ENCODE data around the gene PCED1B.
A peak's percentile ranks its signal among the peaks of the same experiment; 100 is the strongest.

Gene PCED1B

DNA sequence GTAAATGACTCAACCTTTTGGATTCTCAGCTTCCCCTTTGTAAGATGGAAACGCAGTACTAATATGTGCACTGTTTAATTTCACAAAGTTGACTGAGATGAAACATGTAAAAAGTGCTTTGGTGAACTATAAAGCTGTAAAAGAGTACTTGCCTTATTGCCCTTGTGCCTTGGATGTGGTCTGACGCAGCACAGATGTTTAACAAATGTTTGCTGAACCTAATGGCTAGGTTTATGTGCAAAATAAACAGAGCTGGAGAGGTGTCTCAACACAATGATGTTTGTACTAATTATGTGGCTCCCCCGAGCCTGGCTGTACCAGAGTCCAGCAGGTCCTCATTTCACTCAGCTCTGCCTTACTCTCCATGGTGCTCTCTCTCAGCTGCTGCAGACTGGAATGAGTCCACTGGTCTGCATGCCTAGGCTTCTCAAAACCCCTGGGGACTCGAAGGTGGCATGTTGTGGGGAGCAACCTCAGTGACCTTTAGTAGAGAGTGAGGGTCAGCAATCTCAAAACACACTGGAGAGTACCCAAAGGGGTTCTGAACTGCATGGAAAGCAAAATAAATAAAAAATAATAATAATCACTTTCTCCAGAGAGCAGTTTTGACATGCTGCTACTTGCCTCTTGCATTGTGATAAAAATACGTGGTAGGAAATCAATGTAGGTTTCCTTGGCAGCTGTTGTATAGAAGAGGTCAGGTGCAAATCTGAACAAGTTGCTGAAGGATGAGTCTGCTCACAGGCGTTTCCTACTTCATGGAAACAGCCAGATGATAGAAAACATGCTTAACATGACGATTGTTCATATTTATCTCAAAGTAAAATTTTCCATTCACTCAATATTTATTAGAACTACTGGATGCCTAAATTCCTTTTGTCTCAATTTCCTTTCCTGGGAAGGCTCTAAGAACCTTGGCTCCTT lies 8.9 kb downstream of the PCED1B start (continued):
- TF ChIP-seq, protein P1, sequence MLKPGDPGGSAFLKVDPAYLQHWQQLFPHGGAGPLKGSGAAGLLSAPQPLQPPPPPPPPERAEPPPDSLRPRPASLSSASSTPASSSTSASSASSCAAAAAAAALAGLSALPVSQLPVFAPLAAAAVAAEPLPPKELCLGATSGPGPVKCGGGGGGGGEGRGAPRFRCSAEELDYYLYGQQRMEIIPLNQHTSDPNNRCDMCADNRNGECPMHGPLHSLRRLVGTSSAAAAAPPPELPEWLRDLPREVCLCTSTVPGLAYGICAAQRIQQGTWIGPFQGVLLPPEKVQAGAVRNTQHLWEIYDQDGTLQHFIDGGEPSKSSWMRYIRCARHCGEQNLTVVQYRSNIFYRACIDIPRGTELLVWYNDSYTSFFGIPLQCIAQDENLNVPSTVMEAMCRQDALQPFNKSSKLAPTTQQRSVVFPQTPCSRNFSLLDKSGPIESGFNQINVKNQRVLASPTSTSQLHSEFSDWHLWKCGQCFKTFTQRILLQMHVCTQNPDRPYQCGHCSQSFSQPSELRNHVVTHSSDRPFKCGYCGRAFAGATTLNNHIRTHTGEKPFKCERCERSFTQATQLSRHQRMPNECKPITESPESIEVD (tag by site-specific recombination; IDR thresholded peaks at IDR 0.05) = peak; percentile 79
- TF ChIP-seq ZNF2 (tag by site-specific recombination; IDR thresholded peaks at IDR 0.05) (0 out of 2 replicates have a peak, but pooled peaks have one; percentile 57), ZBTB17 (tag by site-specific recombination; IDR thresholded peaks at IDR 0.05) (0 out of 2 replicates have a peak, but pooled peaks have one; percentile 20), ZNF843 (tag by site-specific recombination; IDR thresholded peaks at IDR 0.05) (peak; percentile 42; the same call in 1 of the 2 replicates)
- TF ChIP-seq, protein P2, sequence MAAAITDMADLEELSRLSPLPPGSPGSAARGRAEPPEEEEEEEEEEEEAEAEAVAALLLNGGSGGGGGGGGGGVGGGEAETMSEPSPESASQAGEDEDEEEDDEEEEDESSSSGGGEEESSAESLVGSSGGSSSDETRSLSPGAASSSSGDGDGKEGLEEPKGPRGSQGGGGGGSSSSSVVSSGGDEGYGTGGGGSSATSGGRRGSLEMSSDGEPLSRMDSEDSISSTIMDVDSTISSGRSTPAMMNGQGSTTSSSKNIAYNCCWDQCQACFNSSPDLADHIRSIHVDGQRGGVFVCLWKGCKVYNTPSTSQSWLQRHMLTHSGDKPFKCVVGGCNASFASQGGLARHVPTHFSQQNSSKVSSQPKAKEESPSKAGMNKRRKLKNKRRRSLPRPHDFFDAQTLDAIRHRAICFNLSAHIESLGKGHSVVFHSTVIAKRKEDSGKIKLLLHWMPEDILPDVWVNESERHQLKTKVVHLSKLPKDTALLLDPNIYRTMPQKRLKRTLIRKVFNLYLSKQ (tag by site-specific recombination; IDR thresholded peaks at IDR 0.05; ENCODE audit: borderline replicate concordance) = no peak

DNA sequence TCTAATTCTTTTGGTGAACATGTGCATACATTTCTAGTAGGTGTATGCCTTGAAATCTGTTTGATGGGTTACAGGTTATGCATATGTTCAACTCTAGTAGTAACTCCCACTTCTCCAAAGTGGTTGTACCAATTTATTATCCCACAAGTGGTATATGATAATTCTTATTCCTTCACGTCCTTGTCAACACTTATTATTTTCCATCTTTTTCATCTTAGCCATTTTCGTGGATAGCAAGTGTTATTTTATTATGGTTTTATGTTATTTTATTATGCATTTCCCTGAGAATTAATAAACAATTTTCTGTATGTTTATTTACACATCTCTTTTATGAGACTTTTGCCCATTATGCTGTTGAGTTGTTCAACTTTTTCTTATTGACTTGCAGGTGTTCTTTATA lies 11.6 kb downstream of the PCED1B start:
- Histone ChIP-seq H3K9me3 (ENCODE audit: control insufficient read depth, insufficient read depth, low read depth, low read length) (no peaks in the 10 kb centered on the region), H3K4me1 (ENCODE audit: control insufficient read depth, insufficient read depth, low read length) (peaks cover 11% of the 10 kb centered on the region), H3K4me3 (ENCODE audit: low read depth, low read length) (no peak overlapping the region), H3K27ac (ENCODE audit: extremely low read depth, low read depth, low read length) (no peak overlapping the region), H3K36me3 (ENCODE audit: control insufficient read depth in 2 of 2, insufficient read depth in 1 of 2, low read length in 2 of 2) (no peaks in the 10 kb centered on the region)
- CTCF ChIA-PET = no interaction called here
- TF ChIP-seq, protein P3, sequence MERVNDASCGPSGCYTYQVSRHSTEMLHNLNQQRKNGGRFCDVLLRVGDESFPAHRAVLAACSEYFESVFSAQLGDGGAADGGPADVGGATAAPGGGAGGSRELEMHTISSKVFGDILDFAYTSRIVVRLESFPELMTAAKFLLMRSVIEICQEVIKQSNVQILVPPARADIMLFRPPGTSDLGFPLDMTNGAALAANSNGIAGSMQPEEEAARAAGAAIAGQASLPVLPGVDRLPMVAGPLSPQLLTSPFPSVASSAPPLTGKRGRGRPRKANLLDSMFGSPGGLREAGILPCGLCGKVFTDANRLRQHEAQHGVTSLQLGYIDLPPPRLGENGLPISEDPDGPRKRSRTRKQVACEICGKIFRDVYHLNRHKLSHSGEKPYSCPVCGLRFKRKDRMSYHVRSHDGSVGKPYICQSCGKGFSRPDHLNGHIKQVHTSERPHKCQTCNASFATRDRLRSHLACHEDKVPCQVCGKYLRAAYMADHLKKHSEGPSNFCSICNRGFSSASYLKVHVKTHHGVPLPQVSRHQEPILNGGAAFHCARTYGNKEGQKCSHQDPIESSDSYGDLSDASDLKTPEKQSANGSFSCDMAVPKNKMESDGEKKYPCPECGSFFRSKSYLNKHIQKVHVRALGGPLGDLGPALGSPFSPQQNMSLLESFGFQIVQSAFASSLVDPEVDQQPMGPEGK (tag by site-specific recombination; IDR thresholded peaks at IDR 0.05) = no peak
- TF ChIP-seq ZNF248 (tag by site-specific recombination; IDR thresholded peaks at IDR 0.05) (no peak), ZIC2 (tag by site-specific recombination; IDR thresholded peaks at IDR 0.05) (no peak), ZNF155 (tag by site-specific recombination; IDR thresholded peaks at IDR 0.05) (no peak), ZNF350 (tag by site-specific recombination; IDR thresholded peaks at IDR 0.05) (no peak), ZNF121 (tag by site-specific recombination; IDR thresholded peaks at IDR 0.05) (no peak), ZNF544 (tag by site-specific recombination; IDR thresholded peaks at IDR 0.05) (no peak)
- POLR2A ChIA-PET = no interaction called here

DNA sequence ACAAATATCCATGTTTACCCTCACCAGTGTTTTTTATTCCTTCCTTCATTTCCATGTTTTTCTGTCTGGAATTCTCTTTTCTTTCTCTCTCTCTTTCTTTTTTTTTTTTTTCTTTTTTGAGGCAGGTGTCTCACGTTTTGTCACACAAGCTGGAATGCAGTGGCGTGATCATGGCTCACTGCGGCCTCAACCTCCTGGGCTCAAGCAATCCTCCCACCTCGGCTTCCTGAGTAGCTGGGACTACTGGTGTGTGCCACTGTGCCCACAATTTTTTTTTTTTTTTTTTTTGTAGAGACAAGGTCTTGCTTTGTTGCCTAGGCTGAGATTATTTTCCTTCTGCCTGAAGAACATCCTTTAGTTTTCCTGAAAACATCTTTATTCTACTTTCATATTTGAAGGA lies 15.4 kb downstream of the PCED1B start:
- H3K9me3 ChIP-seq (ENCODE audit: control insufficient read depth, insufficient read depth, low read depth, low read length) = no peaks in the 10 kb centered on the region
- CTCF ChIA-PET = interaction anchor here (1.1 kb wide), 1 partner anchor 9 kb away, joined by 5 read pairs; no protein-coding TSS in a partner anchor
- H3K4me1 ChIP-seq (ENCODE audit: control insufficient read depth, insufficient read depth, low read length) = 0 out of 2 replicates have a peak, but pooled peaks cover 3% of the 10 kb centered on the region
- H3K36me3 ChIP-seq (ENCODE audit: control insufficient read depth in 2 of 2, insufficient read depth in 1 of 2, low read length in 2 of 2) = no peaks in the 10 kb centered on the region
- POLR2A ChIA-PET = no interaction called here
- H3K4me3 ChIP-seq (ENCODE audit: low read depth, low read length) = no peak overlapping the region
- H3K27ac ChIP-seq (ENCODE audit: extremely low read depth, low read depth, low read length) = no peak overlapping the region
- TF ChIP-seq ZNF214 (tag by site-specific recombination; IDR thresholded peaks at IDR 0.05; ENCODE audit: borderline replicate concordance) (no peak), ZNF768 (tag by site-specific recombination; IDR thresholded peaks at IDR 0.05) (no peak), REPIN1 (tag by site-specific recombination; IDR thresholded peaks at IDR 0.05; ENCODE audit: low read depth) (no peak), MZF1 (tag by site-specific recombination; IDR thresholded peaks at IDR 0.05; ENCODE audit: borderline replicate concordance) (no peak)
- TF ChIP-seq, protein P4, sequence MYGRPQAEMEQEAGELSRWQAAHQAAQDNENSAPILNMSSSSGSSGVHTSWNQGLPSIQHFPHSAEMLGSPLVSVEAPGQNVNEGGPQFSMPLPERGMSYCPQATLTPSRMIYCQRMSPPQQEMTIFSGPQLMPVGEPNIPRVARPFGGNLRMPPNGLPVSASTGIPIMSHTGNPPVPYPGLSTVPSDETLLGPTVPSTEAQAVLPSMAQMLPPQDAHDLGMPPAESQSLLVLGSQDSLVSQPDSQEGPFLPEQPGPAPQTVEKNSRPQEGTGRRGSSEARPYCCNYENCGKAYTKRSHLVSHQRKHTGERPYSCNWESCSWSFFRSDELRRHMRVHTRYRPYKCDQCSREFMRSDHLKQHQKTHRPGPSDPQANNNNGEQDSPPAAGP (tag by site-specific recombination; IDR thresholded peaks at IDR 0.05) = no peak
- TF ChIP-seq, protein P5, sequence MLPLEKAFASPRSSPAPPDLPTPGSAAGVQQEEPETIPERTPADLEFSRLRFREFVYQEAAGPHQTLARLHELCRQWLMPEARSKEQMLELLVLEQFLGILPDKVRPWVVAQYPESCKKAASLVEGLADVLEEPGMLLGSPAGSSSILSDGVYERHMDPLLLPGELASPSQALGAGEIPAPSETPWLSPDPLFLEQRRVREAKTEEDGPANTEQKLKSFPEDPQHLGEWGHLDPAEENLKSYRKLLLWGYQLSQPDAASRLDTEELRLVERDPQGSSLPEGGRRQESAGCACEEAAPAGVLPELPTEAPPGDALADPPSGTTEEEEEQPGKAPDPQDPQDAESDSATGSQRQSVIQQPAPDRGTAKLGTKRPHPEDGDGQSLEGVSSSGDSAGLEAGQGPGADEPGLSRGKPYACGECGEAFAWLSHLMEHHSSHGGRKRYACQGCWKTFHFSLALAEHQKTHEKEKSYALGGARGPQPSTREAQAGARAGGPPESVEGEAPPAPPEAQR (tag by site-specific recombination; IDR thresholded peaks at IDR 0.05) = no peak

Data from HEK293 (cell line).